Testis (tissue), 3 donors: Measurements from ENCODE around the gene CPD. TPM values are rescaled to one million over a fixed set of nuclear protein-coding genes. Genes with fewer than 3 reads are reported as not detected.

ENCODE experiments used
- DNase-seq: peaks from one replicate; pipeline ENCODE4 v3.0.0-alpha.2; 2019
- H3K27ac ChIP-seq, 2 donors: fragments of 200-600 bp; sonication (generic); one replicate each; pipeline ENCODE4 v1.5.1; 2019
- H3K27me3 ChIP-seq: fragments of 200-600 bp; sonication (generic); one replicate; pipeline ENCODE4 v1.5.1; 2019
- H3K36me3 ChIP-seq: fragments of 200-600 bp; sonication (generic); one replicate; pipeline ENCODE4 v1.5.1; 2017; ENCODE audit warnings: low read depth; ENCODE audit errors: missing control alignments
- H3K4me1 ChIP-seq: fragments of 200-600 bp; sonication (generic); one replicate; pipeline ENCODE4 v1.5.1; 2019
- H3K4me3 ChIP-seq, 2 donors: fragments of 200-600 bp; sonication (generic); one replicate each; pipeline ENCODE4 v1.5.1; 2017 to 2019
- H3K9me3 ChIP-seq: fragments of 200-600 bp; sonication (generic); one replicate; pipeline ENCODE4 v1.5.1; 2017
- POLR2A ChIP-seq: fragments of 450-650 bp; IDR thresholded peaks from one replicate; pipeline ENCODE4 v1.6.1; 2017; ENCODE audit warnings: antibody characterized with exemption, mild to moderate bottlenecking, moderate library complexity
- WGBS, 2 donors: methylation state at CpG; one replicate each; pipeline ENCODE4 v1.1.5; 2018; 5-methylcytosine and 5-hydroxymethylcytosine counted together
- intact Hi-C: fragments of 100-400 bp; cut with DNase I; formaldehyde crosslinking; loops from one replicate; pipeline ENCODE4 v1.15.1; 2023; ENCODE audit warnings: low total_unique reads
- polyA plus RNA-seq: library from polyadenylated mRNA; stranded (reverse); fragments of 350-450 nt; fragmentation: Illumina TruSeq; extraction: RNeasy Lipid Tissue Mini Kit (QIAGEN cat#74804); gene quantifications from one replicate; pipeline ENCODE4 v1.2.3, GENCODE V29; 2014; ENCODE audit warnings: low read depth, low replicate concordance; ENCODE audit not compliant: insufficient read depth
- total RNA-seq, 2 donors: library from RNA; depleted of rRNA; stranded (reverse); fragments of >200 nt; gene quantifications; one replicate each; pipeline ENCODE4 v1.2.3, GENCODE V29; 2016
- TF ChIP-seq, protein P1 (sequence below), 3 experiments: fragments of 450-650 bp in 2 of 3; fragments of 200-600 bp in 1 of 3; sonication (generic) in 1 of 3; IDR thresholded peaks; one replicate each; pipeline ENCODE4 v1.5.1; 2016 to 2019; ENCODE audit warnings: antibody characterized with exemption in 3 of 3, mild to moderate bottlenecking in 2 of 3, moderate library complexity in 1 of 3

CPD gene
- total and polyA plus RNA-seq, 3 donors from 2014 or later = 108 to 194 (median 134) TPM

DNA sequence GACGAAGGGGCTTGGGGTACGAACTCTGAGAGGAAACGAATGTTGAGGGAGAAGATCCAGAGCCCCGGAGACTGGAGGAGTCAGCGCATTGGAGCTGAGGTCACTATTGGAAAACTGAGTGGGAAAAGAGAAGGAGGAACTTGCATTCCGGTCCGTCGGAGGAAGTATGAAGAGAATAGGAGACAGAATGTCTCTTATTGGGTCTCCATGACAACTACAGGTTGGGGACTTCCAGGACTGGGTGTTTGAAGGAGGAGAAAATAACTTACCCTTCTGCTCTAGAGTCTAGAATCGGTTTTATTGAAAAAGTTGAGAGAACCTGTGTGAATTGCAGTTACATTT lies 99.0 kb downstream of the CPD start:
- H3K36me3 ChIP-seq = no peaks in the 10 kb centered on the region
- H3K4me1 ChIP-seq = no peaks in the 10 kb centered on the region
- 0 to 1% methylated on average over 9 of the region's 9 CpGs for WGBS, 2 donors
- no peaks in the 10 kb centered on the region for H3K9me3 ChIP-seq
- no peak for DNase-seq
- peak overlapping the region; percentile 89 to 92 for H3K4me3 ChIP-seq
- H3K27me3 ChIP-seq = no peaks in the 10 kb centered on the region
- intact Hi-C loops = no loop called here
- TF ChIP-seq POLR2A = no peak
- TF ChIP-seq, protein P1, sequence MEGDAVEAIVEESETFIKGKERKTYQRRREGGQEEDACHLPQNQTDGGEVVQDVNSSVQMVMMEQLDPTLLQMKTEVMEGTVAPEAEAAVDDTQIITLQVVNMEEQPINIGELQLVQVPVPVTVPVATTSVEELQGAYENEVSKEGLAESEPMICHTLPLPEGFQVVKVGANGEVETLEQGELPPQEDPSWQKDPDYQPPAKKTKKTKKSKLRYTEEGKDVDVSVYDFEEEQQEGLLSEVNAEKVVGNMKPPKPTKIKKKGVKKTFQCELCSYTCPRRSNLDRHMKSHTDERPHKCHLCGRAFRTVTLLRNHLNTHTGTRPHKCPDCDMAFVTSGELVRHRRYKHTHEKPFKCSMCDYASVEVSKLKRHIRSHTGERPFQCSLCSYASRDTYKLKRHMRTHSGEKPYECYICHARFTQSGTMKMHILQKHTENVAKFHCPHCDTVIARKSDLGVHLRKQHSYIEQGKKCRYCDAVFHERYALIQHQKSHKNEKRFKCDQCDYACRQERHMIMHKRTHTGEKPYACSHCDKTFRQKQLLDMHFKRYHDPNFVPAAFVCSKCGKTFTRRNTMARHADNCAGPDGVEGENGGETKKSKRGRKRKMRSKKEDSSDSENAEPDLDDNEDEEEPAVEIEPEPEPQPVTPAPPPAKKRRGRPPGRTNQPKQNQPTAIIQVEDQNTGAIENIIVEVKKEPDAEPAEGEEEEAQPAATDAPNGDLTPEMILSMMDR (IDR thresholded peaks at IDR 0.05) = no peak
- H3K27ac ChIP-seq = peak overlapping the region; percentile 93 to 94

DNA sequence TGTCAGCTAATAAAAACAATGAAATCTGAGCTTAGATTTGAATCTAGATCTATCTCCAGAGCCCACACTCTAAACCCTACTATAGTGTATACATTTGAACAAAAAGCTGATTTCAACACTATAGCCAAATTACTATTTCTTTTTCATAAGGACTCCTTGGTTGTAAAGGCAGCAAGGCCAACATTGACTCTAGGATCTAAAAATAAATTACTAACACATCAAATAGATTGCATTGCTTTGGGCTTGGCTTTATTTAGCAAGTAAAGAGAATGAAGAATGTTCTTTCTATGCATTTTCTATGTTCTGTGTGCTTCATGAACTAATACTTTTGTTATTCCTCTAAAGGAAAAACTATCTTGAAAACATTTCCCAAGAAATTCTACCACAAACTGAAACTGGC lies 103.8 kb downstream of the CPD start:
- Histone ChIP-seq H3K27me3 (no peaks in the 10 kb centered on the region), H3K4me3 (no peak overlapping the region), H3K27ac (no peak overlapping the region), H3K36me3 (no peaks in the 10 kb centered on the region), H3K9me3 (no peaks in the 10 kb centered on the region), H3K4me1 (no peaks in the 10 kb centered on the region)
- intact Hi-C loops = no loop called here
- TF ChIP-seq POLR2A = no peak
- TF ChIP-seq, protein P1 (IDR thresholded peaks at IDR 0.05) = no peak
- DNase-seq = no peak

DNA sequence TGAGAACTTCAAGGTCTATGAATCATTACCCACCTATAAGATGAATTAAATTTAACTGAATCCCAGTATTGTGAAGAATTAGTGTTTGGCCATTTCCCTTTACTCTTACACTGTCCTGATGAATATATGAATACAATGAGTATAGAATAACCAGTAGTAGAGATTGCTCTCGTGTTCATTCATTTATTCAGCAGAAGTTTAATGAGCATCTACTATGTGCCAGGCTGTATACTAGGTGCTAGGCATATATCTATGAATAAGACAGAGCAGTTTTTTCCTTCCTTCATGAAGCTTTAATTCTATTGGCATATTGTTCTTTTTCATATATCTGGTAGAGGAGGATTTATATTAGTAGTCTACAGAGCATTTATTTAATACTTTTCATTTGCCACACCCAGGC lies 104.4 kb downstream of the CPD start:
- H3K27ac ChIP-seq = no peak overlapping the region
- H3K27me3 ChIP-seq = no peaks in the 10 kb centered on the region
- H3K4me1 ChIP-seq = no peaks in the 10 kb centered on the region
- no peak for TF ChIP-seq POLR2A
- TF ChIP-seq, protein P1 (IDR thresholded peaks at IDR 0.05) = no peak
- no peaks in the 10 kb centered on the region for H3K9me3 ChIP-seq
- DNase-seq = no peak
- no peaks in the 10 kb centered on the region for H3K36me3 ChIP-seq
- 92 to 94% methylated on average over 1 of the region's 1 CpG for WGBS, 2 donors
- intact Hi-C loops = no loop called here
- no peak overlapping the region for H3K4me3 ChIP-seq

DNA sequence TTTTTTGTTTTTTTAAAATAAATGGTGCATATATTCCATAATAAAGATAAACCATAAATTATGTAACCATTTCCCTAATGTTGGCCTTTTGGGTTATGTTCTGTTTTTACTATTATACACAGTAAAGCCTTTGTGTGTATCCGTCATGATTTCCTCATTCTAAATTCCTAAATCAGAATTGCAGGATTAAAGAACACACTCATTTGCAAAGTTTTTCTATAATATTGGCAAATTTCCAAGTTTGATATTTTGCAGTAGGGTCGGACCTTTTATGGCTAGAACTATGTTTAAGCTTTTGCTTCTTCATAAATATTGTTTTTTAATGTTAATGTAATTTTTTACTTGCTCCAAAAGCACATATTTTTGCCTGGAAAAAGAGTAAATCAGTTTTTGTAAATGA lies 115.1 kb downstream of the CPD start:
- DNase-seq = no peak
- H3K27ac ChIP-seq = no peak overlapping the region
- TF ChIP-seq, protein P1 (IDR thresholded peaks at IDR 0.05) = no peak
- no peak for TF ChIP-seq POLR2A
- H3K9me3 ChIP-seq = no peaks in the 10 kb centered on the region
- intact Hi-C loops = no loop called here
- no peaks in the 10 kb centered on the region for H3K4me1 ChIP-seq
- H3K36me3 ChIP-seq = no peaks in the 10 kb centered on the region
- no peak overlapping the region for H3K4me3 ChIP-seq
- WGBS, 2 donors = 45 to 60% methylated on average over 2 of the region's 2 CpGs
- no peaks in the 10 kb centered on the region for H3K27me3 ChIP-seq

DNA sequence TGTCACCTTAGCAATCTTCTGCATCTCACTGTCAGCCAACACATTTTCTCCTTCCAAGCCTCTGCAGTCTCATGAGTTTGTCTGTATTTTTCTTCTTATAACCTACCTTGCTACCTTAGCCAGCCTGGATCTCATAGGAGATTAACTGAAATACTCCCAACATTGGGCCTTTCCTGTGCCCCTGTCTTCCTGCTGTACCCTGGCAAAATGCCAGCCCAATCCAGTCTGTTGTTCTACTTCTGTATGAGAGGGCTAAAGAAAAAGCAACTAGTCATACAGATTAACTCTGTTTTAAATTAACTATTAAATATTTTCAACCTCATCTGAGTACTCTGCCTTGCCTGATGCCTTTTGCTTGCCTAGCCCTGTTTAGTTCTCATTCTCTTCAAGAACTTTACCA lies 116.9 kb downstream of the CPD start:
- H3K9me3 ChIP-seq = no peaks in the 10 kb centered on the region
- no peaks in the 10 kb centered on the region for H3K27me3 ChIP-seq
- H3K4me3 ChIP-seq = no peak overlapping the region
- no peaks in the 10 kb centered on the region for H3K36me3 ChIP-seq
- TF ChIP-seq, protein P1 (IDR thresholded peaks at IDR 0.05) = no peak
- no peaks in the 10 kb centered on the region for H3K4me1 ChIP-seq
- DNase-seq = no peak
- H3K27ac ChIP-seq = no peak overlapping the region
- intact Hi-C loops = no loop called here
